OCI-LY1 (cell line): ENCODE data around the gene PPFIA1.

ENCODE experiments used
- CTCF ChIP-seq: fragments of 200-600 bp; sonication (generic), shearing (Covaris generic); IDR thresholded peaks from 2 replicates; pipeline ENCODE4 v1.5.1; 2017; ENCODE audit warnings: mild to moderate bottlenecking, antibody characterized with exemption, low read length, moderate library complexity, mixed read lengths
- EZH2 ChIP-seq: fragments of 200-600 bp; sonication (generic), shearing (Covaris generic); IDR thresholded peaks from 2 replicates; pipeline ENCODE4 v1.8.0; 2017; ENCODE audit warnings: borderline replicate concordance, mixed run types, mild to moderate bottlenecking, antibody characterized with exemption, low read length, moderate library complexity, mixed read lengths

GRCh38 chr11:70413151-70413550 lies 142.7 kb downstream of the PPFIA1 start:
- TF ChIP-seq CTCF (no peak), EZH2 (no peak)
